CD14-positive monocyte (primary cell): ENCODE data around the gene ZDHHC11B. TPM values are rescaled to one million over a fixed set of nuclear protein-coding genes. Genes with fewer than 3 reads are reported as not detected.

Experiments used
- DNase-seq, 3 donors: peaks; one replicate each; pipeline ENCODE4 v3.0.0-alpha.2; 2011 to 2022
- H2AFZ ChIP-seq: 2 replicates; pipeline ENCODE4 v1.6.0; 2012; ENCODE audit warnings: mild to moderate bottlenecking, low read depth, low read length, inconsistent platforms; ENCODE audit not compliant: insufficient read depth, poor library complexity, severe bottlenecking
- H3K27ac ChIP-seq, 2 donors: 1 replicate in 1 of 2; 2 replicates in 1 of 2; pipeline ENCODE4 v1.5.1; 2012 to 2013; ENCODE audit warnings: low read length in 2 of 2, control low read depth in 1 of 2, inconsistent platforms in 1 of 2, low read depth in 1 of 2, mild to moderate bottlenecking in 1 of 2
- H3K27me3 ChIP-seq, 2 donors: one replicate each; pipeline versions ENCODE4 v1.6.0 to v1.6.1; 2011 to 2013; ENCODE audit warnings: low read length in 2 of 2; ENCODE audit not compliant: control insufficient read depth in 2 of 2, insufficient read depth in 2 of 2
- H3K36me3 ChIP-seq, 2 donors: replicated peaks in 1 of 2; 1 replicate in 1 of 2; 2 replicates in 1 of 2; pipeline versions ENCODE4 v1.5.1 to v1.6.1; 2012 to 2013; ENCODE audit warnings: low read length in 2 of 2, control low read depth in 1 of 2, inconsistent platforms in 1 of 2, mild to moderate bottlenecking in 1 of 2; ENCODE audit not compliant: insufficient read depth in 2 of 2, control insufficient read depth in 1 of 2
- H3K4me1 ChIP-seq, 2 donors: 1 replicate in 1 of 2; 2 replicates in 1 of 2; pipeline versions ENCODE4 v1.5.1 to v1.6.1; 2012 to 2013; ENCODE audit warnings: low read length in 2 of 2, control low read depth in 1 of 2, inconsistent platforms in 1 of 2, mild to moderate bottlenecking in 1 of 2, moderate library complexity in 1 of 2; ENCODE audit not compliant: insufficient read depth in 2 of 2, control insufficient read depth in 1 of 2
- H3K4me2 ChIP-seq: replicated peaks from 2 replicates; pipeline ENCODE3; 2012; ENCODE audit warnings: low read length, moderate library complexity, mild to moderate bottlenecking; ENCODE audit not compliant: poor library complexity, severe bottlenecking; ENCODE audit errors: extremely low read depth
- H3K4me3 ChIP-seq, 3 experiments: fragments of 200-600 bp in 1 of 3; sonication (generic) in 1 of 3; replicated peaks in 1 of 3; 1 replicate in 2 of 3; 2 replicates in 1 of 3; pipeline ENCODE4 v1.5.1; 2011 to 2013; ENCODE audit warnings: low read length in 3 of 3, mild to moderate bottlenecking in 3 of 3, control low read depth in 2 of 3, low read depth in 2 of 3, inconsistent platforms in 1 of 3, moderate library complexity in 1 of 3
- H3K79me2 ChIP-seq: 2 replicates; pipeline ENCODE4 v1.6.0; 2012; ENCODE audit warnings: mild to moderate bottlenecking, control low read depth, inconsistent platforms, low read length, moderate library complexity; ENCODE audit not compliant: insufficient read depth
- H3K9ac ChIP-seq: 2 replicates; pipeline ENCODE4 v1.6.0; 2017; ENCODE audit warnings: low read length, mild to moderate bottlenecking; ENCODE audit not compliant: insufficient read depth, poor library complexity, severe bottlenecking
- H3K9me3 ChIP-seq, 2 donors: replicated peaks in 1 of 2; 1 replicate in 1 of 2; 2 replicates in 1 of 2; pipeline versions ENCODE4 v1.5.1 to v1.6.1; 2012 to 2013; ENCODE audit warnings: low read length in 2 of 2, control low read depth in 1 of 2; ENCODE audit not compliant: control insufficient read depth in 1 of 2, insufficient read depth in 1 of 2
- H4K20me1 ChIP-seq: 2 replicates; pipeline ENCODE4 v1.6.0; 2012; ENCODE audit warnings: mild to moderate bottlenecking, low read length, control low read depth, moderate library complexity; ENCODE audit not compliant: insufficient read depth
- H3K27ac Mint-ChIP-seq, 7 donors: one replicate each; pipeline ENCODE4 v1.8.0; 2020; ENCODE audit warnings: mild to moderate bottlenecking in 7 of 7, mixed read lengths in 7 of 7, moderate library complexity in 6 of 7, inconsistent platforms in 2 of 7
- H3K27me3 Mint-ChIP-seq, 3 donors: one replicate each; pipeline ENCODE4 v1.8.0; 2021 to 2022; ENCODE audit warnings: low read depth in 3 of 3, mild to moderate bottlenecking in 3 of 3, mixed read lengths in 3 of 3, moderate library complexity in 3 of 3, inconsistent platforms in 1 of 3
- H3K36me3 Mint-ChIP-seq, 2 donors: one replicate each; pipeline ENCODE4 v1.8.0; 2020; ENCODE audit warnings: mixed read lengths in 2 of 2, inconsistent platforms in 1 of 2, mild to moderate bottlenecking in 1 of 2
- H3K4me1 Mint-ChIP-seq: one replicate; pipeline ENCODE4 v1.8.0; 2020; ENCODE audit warnings: mild to moderate bottlenecking, mixed read lengths
- H3K4me3 Mint-ChIP-seq, 2 donors: one replicate each; pipeline ENCODE4 v1.8.0; 2020; ENCODE audit warnings: mild to moderate bottlenecking in 2 of 2, mixed read lengths in 2 of 2, moderate library complexity in 1 of 2
- H3K9me3 Mint-ChIP-seq, 7 donors: one replicate each; pipeline ENCODE4 v1.8.0; 2020 to 2022; ENCODE audit warnings: mixed read lengths in 7 of 7, mild to moderate bottlenecking in 6 of 7, moderate library complexity in 6 of 7, inconsistent platforms in 2 of 7
- WGBS: methylation state at CpG from one replicate; pipeline ENCODE4 v1.1.5; 2013; ENCODE audit warnings: missing lambda C conversion rate; ENCODE audit not compliant: insufficient coverage; 5-methylcytosine and 5-hydroxymethylcytosine counted together
- intact Hi-C, 2 donors: fragments of 100-400 bp; cut with micrococcal nuclease; formaldehyde crosslinking; loops; one replicate each; pipeline versions ENCODE4 v1.15.0 to v1.15.1; 2023
- polyA plus RNA-seq, 3 donors: library from polyadenylated mRNA; depleted of rRNA in 1 of 3; unstranded in 2 of 3; stranded (reverse) in 1 of 3; fragments of 300-500 nt in 2 of 3; fragments of >200 nt in 1 of 3; fragmentation: Illumina TruSeq in 2 of 3; gene quantifications; 1 replicate in 2 of 3; 2 replicates in 1 of 3; pipeline ENCODE4 v1.2.3, GENCODE V29; 2012 to 2021
- TF ChIP-seq, protein P1 (sequence below): fragments of 200-600 bp; IDR thresholded peaks from one replicate; pipeline ENCODE4 v1.8.0; 2022; ENCODE audit warnings: antibody characterized with exemption, mild to moderate bottlenecking

The ZDHHC11B gene
- polyA plus RNA-seq, 3 donors: not detected

DNA sequence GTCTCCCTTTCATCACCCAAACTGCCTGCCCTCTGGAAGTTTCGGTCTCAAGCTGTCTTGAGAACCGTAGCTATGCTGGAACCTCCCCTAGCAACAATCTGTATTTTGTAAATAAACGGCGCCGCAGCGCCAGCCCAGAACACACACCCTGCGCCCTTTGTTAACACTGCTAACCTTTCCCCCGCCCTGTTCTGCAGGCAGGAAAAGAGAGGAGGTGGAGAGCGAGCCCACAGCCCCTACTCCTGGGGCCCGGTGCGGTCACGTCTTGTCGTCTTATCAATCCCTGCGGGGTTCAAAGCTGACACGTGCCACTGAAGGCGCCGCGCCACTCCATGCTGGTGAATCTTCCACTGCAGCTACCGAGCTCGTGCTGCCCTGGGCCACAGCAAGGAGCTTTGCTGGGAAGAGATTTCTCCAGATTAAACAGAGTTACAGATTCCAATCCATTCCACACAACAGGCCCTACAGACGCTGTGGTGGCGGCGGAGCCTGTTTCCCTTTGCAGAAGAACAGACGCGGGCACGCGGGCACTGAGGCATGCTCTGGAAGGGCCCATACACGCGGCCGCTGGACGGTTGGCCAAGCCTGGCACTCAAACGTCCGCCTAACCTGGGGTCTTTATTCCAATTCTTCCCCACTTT is 25.3 kb downstream of the ZDHHC11B start:
- H3K36me3 ChIP-seq: no peaks in the 10 kb centered on the region
- intact Hi-C loops: no loop called here
- H2AFZ ChIP-seq: no peak overlapping the region
- no peaks in the 10 kb centered on the region for H3K27me3 ChIP-seq
- no peak overlapping the region for H3K27ac ChIP-seq
- TF ChIP-seq, protein P1, sequence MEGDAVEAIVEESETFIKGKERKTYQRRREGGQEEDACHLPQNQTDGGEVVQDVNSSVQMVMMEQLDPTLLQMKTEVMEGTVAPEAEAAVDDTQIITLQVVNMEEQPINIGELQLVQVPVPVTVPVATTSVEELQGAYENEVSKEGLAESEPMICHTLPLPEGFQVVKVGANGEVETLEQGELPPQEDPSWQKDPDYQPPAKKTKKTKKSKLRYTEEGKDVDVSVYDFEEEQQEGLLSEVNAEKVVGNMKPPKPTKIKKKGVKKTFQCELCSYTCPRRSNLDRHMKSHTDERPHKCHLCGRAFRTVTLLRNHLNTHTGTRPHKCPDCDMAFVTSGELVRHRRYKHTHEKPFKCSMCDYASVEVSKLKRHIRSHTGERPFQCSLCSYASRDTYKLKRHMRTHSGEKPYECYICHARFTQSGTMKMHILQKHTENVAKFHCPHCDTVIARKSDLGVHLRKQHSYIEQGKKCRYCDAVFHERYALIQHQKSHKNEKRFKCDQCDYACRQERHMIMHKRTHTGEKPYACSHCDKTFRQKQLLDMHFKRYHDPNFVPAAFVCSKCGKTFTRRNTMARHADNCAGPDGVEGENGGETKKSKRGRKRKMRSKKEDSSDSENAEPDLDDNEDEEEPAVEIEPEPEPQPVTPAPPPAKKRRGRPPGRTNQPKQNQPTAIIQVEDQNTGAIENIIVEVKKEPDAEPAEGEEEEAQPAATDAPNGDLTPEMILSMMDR: no peak
- H3K9ac ChIP-seq: no peak overlapping the region
- H3K4me1 Mint-ChIP-seq: no peaks in the 10 kb centered on the region
- H3K9me3 Mint-ChIP-seq: peaks cover 0 to 1% (median 0%) of the 10 kb centered on the region in 7 donors
- 72% methylated on average over 22 of the region's 33 CpGs for WGBS
- no peaks in the 10 kb centered on the region for H4K20me1 ChIP-seq
- no peak overlapping the region for H3K27ac Mint-ChIP-seq
- no peak overlapping the region for H3K4me2 ChIP-seq
- no peak overlapping the region for H3K4me3 ChIP-seq
- DNase-seq: no peak
- no peak overlapping the region for H3K4me3 Mint-ChIP-seq
- H3K9me3 ChIP-seq: no peaks in the 10 kb centered on the region
- H3K36me3 Mint-ChIP-seq: no peaks in the 10 kb centered on the region
- H3K79me2 ChIP-seq: no peaks in the 10 kb centered on the region
- no peaks in the 10 kb centered on the region for H3K4me1 ChIP-seq
- H3K27me3 Mint-ChIP-seq: peaks cover 0 to 14% (median 8%) of the 10 kb centered on the region in 3 donors

DNA sequence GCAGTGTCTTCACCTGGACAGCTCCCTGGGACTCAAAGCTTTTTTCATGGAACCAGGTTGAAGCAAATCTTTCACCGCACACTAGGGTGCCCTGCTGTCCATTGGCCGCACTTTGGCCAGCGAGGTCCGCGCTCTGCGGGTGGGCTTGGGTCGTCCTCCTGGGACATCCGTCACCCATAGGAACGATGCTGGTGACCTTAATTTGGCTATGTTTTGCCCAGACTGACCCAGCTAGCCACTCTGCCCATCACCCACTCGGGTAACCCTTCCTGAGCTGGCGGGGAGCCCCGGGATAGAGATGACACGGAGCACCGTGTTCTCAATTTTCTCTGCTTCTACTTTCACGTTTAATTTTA is 25.9 kb downstream of the ZDHHC11B start:
- DNase-seq: no peak
- Histone ChIP-seq H3K27me3 (no peaks in the 10 kb centered on the region), H2AFZ (no peak overlapping the region), H3K4me3 (no peak overlapping the region), H4K20me1 (no peaks in the 10 kb centered on the region), H3K36me3 (no peaks in the 10 kb centered on the region), H3K79me2 (no peaks in the 10 kb centered on the region), H3K4me2 (no peak overlapping the region), H3K9me3 (no peaks in the 10 kb centered on the region), H3K4me1 (no peaks in the 10 kb centered on the region), H3K27ac (no peak overlapping the region), H3K9ac (no peak overlapping the region)
- intact Hi-C loops: no loop called here
- no peaks in the 10 kb centered on the region for H3K4me1 Mint-ChIP-seq
- no peaks in the 10 kb centered on the region for H3K36me3 Mint-ChIP-seq
- peaks cover 0 to 1% (median 0%) of the 10 kb centered on the region in 7 donors for H3K9me3 Mint-ChIP-seq
- H3K27me3 Mint-ChIP-seq: peaks cover 0 to 14% (median 8%) of the 10 kb centered on the region in 3 donors
- TF ChIP-seq, protein P1: no peak
- 91% methylated on average over 9 of the region's 15 CpGs for WGBS
- H3K27ac Mint-ChIP-seq: no peak overlapping the region
- H3K4me3 Mint-ChIP-seq: no peak overlapping the region
